Urinary bladder (tissue), 4 donors: ENCODE data around the gene TBX3. TPM values are rescaled to one million over a fixed set of nuclear protein-coding genes. Genes with fewer than 3 reads are reported as not detected.
A peak's percentile ranks its signal among the peaks of the same experiment; 100 is the strongest.
"Not testable (repeated sequence)": the region's sequence is repeated elsewhere in the genome, so short reads cannot be mapped to it uniquely, and the experiment has no call there.

Source experiments
- DNase-seq: peaks from one replicate; pipeline ENCODE4 v3.0.0-alpha.2; 2015; ENCODE audit errors: extremely low spot score
- H3K27ac ChIP-seq: one replicate; pipeline ENCODE4 v1.5.1; 2013; ENCODE audit warnings: low read depth, mild to moderate bottlenecking, moderate library complexity
- H3K36me3 ChIP-seq: one replicate; pipeline ENCODE4 v1.6.1; 2013; ENCODE audit warnings: mild to moderate bottlenecking, moderate library complexity; ENCODE audit not compliant: insufficient read depth
- H3K4me1 ChIP-seq: one replicate; pipeline ENCODE4 v1.6.1; 2013; ENCODE audit warnings: mild to moderate bottlenecking, moderate library complexity; ENCODE audit not compliant: insufficient read depth
- H3K4me3 ChIP-seq: one replicate; pipeline ENCODE4 v1.5.1; 2013; ENCODE audit warnings: low read depth, low read length
- WGBS: extraction: QIAGEN DNeasy Blood & Tissue Kit; methylation state at CpG from one replicate; pipeline ENCODE4 v1.1.7; 2013; 5-methylcytosine and 5-hydroxymethylcytosine counted together
- polyA plus RNA-seq: library from polyadenylated mRNA; stranded (reverse); fragments of 200-250 nt; gene quantifications from one replicate; pipeline ENCODE4 v1.2.3, GENCODE V29; 2013
- total RNA-seq: library from RNA; depleted of rRNA; stranded (reverse); fragments of >200 nt; gene quantifications from one replicate; pipeline ENCODE4 v1.2.3, GENCODE V29; 2014
- donor health status: healthy with polysubstance abuse.
- donor health status: healthy.

The TBX3 gene
- 123 TPM for total RNA-seq
- 53.8 TPM for polyA plus RNA-seq

DNA sequence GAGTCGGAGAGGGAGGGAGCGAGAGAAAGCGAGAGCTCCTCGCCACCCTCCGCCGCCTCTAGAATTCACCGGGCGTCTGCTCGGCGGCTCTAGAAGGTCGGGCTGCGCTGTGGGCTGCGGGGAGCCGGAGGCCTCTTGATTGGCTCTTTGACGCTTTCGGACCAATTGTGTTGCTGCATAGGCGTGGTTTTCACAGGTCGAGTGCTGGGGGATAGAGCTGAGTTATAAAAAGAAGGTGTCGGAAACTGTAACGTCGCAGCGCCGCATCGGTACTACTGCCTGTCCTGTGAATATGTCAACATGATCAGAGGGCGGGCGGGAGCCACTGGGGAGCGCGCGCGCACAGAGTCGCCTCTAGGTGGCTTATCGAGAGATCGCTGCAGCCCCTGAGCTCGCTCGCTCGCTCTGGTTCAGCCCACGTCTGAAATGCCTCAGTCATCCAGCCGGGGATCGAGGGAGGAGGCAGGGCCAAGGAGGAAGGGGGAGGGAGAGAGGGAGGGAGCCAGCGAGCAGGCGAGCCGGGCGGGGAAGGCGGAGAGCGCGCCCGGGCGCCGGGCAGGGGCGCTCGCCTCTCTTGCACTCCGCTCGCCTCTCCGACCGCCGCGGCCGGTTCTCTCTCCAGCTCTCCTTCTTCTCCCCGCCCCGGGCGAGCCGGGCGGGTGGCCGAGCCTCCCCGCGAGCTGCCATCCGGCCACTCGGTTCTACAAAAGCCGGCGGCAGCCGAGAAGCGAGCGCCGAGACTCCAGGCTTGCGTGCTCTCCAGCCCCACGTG, at the start of gene TBX3:
Gene TBX3 (minus strand): TSS at position 78 of the 772 bp plus-strand sequence. CDS start 975 bp downstream, outside the sequence.
- H3K4me1 ChIP-seq, result no peaks in the 10 kb centered on the region
- peak within 1 kb of the TSS; percentile 93 for H3K4me3 ChIP-seq
- DNase-seq, result peak; percentile 96
- H3K27ac ChIP-seq, result peak within 1 kb of the TSS; percentile 95
- H3K36me3 ChIP-seq, result peaks cover 3% of the 10 kb centered on the region
- under 1% methylated on average over 76 of the region's 76 CpGs for WGBS

DNA sequence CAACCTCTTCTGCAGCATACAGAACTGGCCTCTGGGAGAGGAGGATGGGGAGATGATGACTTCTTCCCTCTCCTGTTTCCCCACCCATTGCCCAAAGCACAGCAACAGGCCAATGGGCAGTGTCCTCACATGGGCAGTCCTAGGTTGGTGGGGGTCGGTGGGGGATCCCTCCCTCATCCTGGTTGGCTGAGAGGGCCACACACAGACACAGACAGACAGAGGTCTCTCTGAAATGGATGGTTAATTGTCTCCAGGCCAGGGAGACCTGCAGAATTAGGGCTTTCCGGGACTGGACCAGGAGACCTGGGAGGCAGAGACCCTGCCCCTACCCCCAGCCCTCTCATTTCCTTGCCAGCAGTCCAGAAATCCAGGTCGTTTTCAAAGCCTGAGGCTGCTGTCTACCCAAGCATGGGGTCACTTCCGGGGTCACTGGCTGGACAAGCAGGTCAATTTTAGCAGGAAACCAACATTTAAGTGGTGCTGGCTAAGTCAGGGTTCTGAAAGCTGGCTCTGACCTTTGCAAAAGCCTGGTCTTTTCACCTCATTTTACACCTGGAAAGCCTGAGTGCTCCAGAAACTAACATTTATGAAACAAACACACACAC, 48.6 kb upstream of the TBX3 start:
- Histone ChIP-seq H3K27ac (no peak overlapping the region), H3K4me1 (peaks cover 2% of the 10 kb centered on the region)
- DNase-seq, result no peak

DNA sequence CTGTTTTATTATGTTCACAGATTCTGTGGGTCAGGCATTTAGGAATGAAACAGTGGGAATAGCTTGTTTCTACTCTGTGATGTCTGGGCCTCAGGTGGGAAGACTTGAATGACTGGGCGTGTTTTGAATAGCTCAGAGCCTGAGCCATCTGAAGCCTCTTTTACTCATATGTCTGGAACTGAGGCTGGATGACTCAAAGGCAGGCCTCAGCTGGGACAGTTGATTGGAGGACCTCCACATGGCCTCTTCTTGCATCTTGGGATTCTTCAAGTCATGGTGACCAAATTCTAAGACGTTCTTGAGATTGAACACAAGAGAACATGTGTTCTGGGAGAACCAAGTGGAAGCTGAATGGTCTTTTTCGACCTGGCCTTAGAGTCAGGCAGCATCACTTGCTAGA, 45.8 kb upstream of the TBX3 start:
- WGBS, result 77% methylated on average over 3 of the region's 3 CpGs

More for the DNA sequence above, 48.6 kb upstream of the TBX3 start:
- 66% methylated on average over 4 of the region's 4 CpGs for WGBS
- Histone ChIP-seq H3K4me3 (no peak overlapping the region), H3K36me3 (no peaks in the 10 kb centered on the region)

DNA sequence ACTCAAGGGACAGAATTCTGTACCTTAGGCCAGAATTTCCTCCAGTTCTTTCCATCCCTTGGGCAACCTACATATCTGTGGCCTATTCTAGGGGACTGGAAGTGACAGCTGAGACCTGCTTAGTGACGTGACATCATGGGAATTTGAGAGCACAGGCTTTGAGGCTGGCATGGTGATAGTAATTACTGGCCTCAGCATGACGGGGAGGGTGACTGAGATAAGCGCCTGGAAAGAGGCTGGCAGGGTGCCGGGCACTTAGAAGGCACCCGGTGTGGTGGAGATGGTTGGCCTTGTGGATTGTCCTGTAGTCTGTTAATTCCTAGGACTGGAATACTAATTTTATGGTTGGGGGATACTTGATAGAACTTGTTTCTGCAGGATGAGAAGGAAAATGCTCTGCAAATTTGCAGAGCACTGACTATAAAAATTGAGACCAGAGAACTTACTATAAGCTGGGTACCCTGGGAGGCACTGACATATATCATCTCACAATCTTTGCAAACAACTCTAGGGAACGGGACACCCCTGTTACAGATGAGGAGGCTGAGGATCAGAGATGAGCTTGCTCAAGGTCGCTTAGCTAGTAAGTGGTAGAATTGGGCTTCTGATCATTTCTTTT, 42.2 kb upstream of the TBX3 start:
- Histone ChIP-seq H3K36me3 (no peaks in the 10 kb centered on the region), H3K4me1 (no peaks in the 10 kb centered on the region), H3K4me3 (no peak overlapping the region), H3K27ac (no peak overlapping the region)
- no peak for DNase-seq
- 75% methylated on average over 7 of the region's 7 CpGs for WGBS

More for the DNA sequence above, 45.8 kb upstream of the TBX3 start:
- H3K4me1 ChIP-seq, result no peaks in the 10 kb centered on the region
- DNase-seq, result no peak
- no peak overlapping the region for H3K27ac ChIP-seq
- no peaks in the 10 kb centered on the region for H3K36me3 ChIP-seq
- no peak overlapping the region for H3K4me3 ChIP-seq

DNA sequence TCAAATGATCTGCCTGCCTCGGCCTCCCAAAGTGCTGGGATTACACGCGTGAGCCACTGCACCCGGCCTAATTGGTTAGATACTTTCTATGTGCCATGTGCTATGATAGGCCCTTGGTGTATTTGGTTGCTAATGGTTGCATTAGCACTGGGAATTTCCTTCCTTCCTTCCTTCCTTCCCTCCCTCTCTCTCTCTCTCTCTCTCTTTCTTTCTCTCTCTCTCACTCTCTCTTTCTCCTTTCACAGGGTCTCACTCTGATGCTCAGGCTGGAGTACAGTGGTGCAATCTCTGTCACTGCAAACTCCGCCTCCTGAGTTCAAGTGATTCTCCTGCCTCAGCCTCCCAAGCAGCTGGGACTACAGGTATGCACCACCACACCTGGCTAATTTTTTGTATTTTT, 38.2 kb upstream of the TBX3 start:
- H3K27ac ChIP-seq, H3K4me3 ChIP-seq, H3K36me3 ChIP-seq, DNase-seq, H3K4me1 ChIP-seq: not testable (repeated sequence)
- 92% methylated on average over 5 of the region's 5 CpGs for WGBS

DNA sequence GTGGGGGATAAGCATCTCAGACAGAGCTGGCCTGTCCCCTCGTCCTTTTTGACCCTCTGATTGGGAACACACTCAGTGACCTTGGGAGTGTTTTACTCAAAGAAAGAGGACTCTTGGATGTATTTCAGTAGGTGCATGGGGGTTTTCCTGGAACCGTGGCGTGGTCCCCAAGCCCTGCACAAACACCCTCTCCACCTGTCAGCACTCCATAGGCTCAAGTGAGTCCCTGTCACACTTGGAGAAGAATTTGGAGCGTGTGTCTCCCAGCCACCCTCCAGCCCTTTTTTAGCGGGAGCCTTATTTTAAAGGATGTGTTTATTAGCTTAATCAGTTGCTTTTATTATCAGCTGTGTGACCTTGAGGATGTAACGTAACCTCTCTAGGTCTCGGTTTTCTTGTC, 37.3 kb upstream of the TBX3 start:
- DNase-seq, result no peak
- Histone ChIP-seq H3K4me1 (peaks cover 1% of the 10 kb centered on the region), H3K36me3 (no peaks in the 10 kb centered on the region), H3K4me3 (no peak overlapping the region), H3K27ac (no peak overlapping the region)
- 76% methylated on average over 7 of the region's 7 CpGs for WGBS

DNA sequence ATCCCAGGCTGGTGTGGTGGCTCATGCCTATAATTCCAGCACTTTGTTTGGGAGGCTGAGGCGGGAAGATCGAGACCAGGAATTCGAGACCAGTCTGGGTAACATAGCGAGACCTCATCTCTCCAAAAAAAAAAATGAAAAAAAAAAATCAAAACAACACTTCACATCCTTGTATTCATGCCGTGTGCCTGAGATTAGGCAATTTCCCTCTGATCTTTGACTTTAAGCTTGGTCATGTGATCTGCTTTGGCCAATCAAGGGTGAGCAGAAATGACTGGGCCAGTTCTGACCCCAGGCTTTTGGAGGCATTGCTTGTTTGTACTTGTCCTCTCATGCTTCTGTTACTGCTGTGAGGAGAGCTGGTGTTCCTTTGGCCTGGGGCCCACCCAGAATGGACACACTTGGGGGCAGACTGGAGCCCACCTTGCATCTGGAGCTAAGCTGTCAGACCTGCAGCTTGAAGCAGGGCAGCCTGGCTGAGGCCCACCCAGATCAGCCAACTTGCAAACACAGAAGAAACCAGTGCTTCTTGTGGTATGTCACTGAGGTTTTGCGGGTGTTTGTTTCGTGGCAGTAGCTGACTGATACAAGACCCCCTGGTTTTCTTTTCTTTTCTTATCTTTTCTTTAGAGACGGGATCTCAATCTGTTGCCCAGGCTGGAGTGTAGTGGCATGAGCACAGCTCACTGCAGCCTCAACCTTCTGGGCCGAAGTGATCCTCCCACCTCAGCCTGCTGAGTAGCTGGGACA, 29.7 kb upstream of the TBX3 start:
- H3K36me3 ChIP-seq, result no peaks in the 10 kb centered on the region

DNA sequence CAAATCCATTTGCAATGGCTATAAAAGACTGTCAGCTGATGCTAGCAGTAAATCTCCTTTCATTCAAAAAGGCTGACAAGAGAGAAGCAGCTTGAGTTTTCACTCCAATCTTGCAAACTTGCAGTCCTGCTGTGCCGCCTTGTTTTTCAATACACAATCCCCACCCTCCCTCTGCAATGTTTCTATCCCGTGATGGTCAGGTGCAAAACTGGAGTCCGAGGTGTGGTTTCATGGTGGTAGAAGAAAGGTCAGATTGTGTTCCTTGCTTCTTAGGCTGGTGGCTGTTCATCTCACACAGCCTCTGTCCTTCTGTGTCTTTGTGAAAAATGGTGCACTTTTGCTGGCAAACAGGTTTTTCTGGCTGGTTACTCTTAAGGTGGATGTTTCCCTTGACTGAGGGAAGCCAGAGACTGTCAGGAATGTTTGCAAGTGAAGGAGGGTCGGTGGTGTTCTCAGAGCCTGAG, 27.7 kb upstream of the TBX3 start:
- Histone ChIP-seq H3K27ac (no peak overlapping the region), H3K36me3 (no peaks in the 10 kb centered on the region), H3K4me3 (no peak overlapping the region), H3K4me1 (no peaks in the 10 kb centered on the region)
- WGBS, result 69% methylated on average over 4 of the region's 4 CpGs
- DNase-seq, result no peak

More for the DNA sequence above, 29.7 kb upstream of the TBX3 start:
- Histone ChIP-seq H3K4me1 (peaks cover 1% of the 10 kb centered on the region), H3K4me3 (no peak overlapping the region), H3K27ac (no peak overlapping the region)
- no peak for DNase-seq
- WGBS, result 94% methylated on average over 9 of the region's 9 CpGs

DNA sequence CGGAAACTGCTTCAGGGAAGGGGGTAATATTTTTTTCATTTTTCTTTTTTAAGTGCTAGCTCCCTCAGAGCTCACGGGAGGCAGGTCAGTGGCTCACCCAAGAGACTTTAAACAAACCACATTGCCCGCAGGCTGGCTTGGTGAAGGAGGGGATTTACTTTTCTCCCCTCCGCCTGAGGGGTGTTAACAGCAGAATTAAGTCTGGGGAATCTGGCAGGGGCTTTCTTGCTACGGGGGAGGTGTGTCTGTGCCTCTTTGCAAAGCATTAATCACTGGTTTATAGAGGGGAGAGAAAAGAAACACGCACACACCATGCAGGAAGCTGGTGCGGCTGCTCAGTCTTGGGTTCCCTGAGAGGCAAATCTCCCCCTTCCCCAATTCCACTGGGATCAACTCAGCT, 26.2 kb upstream of the TBX3 start:
- WGBS, result 22% methylated on average over 7 of the region's 7 CpGs
- Histone ChIP-seq H3K4me1 (no peaks in the 10 kb centered on the region), H3K27ac (no peak overlapping the region), H3K4me3 (no peak overlapping the region), H3K36me3 (no peaks in the 10 kb centered on the region)
- DNase-seq, result no peak

DNA sequence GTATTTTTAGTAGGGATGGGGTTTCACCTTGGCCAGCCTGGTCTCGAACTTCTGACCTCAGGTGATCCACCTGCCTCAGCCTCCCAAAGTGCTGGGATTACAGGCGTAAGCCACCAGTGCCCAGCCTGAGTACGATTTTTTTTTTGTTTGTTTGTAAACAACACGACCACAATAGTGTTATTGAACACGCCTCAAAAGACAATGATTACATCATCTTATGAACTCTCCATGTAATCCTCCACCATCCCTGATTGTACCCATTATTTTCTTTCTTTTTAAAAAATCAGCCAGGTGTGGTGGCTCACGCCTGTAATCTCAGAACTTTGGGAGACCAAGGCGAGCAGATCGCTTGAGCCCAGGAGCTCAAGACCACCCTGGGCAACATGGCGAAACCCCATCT, 25.1 kb upstream of the TBX3 start:
- Histone ChIP-seq H3K27ac (no peak overlapping the region), H3K4me3 (no peak overlapping the region), H3K36me3 (no peaks in the 10 kb centered on the region), H3K4me1 (no peaks in the 10 kb centered on the region)
- no peak for DNase-seq
- WGBS, result 93% methylated on average over 9 of the region's 9 CpGs

DNA sequence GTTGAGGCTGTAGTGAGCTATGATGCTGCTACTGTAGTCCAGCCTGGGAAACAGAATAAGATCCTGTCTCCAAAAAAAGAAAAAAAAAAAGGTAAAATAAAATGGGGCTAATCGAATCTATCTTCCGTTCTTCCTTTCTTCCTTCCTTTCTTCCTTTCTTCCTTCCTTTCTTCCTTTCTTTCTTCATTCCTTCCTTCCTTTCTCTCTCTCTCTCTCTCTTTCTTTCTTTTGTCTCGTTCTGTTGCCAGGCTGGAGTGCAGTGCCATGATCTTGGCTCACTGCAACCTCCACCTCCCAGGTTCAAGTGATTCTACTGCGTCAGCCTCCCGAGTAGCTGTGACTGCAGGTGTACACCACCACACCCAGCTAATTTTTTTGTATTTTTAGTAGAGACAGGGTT, 24.6 kb upstream of the TBX3 start:
- H3K36me3 ChIP-seq, DNase-seq, H3K4me1 ChIP-seq, H3K4me3 ChIP-seq, H3K27ac ChIP-seq: not testable (repeated sequence)
- WGBS, result 97% methylated on average over 5 of the region's 5 CpGs

DNA sequence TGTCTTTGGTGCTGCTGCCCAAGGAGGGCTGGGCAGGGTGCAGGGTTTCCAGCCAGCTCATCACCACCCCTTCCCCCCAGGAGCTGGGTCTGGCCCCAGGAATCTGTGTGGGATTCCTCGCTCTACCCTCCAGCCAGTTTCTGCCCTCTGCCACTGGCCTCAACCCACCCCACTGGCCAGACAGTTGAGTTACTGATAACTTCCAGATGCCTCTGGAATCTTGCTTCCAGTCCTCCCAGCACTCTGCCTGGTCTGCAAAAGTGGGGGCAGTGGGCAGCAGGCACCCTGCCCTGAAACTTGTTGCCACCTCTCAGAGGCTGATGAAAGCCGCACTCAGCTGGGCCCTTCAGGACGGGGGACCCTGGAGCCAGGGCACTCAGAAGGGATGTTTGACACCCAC, 20.1 kb upstream of the TBX3 start:
- Histone ChIP-seq H3K4me1 (no peaks in the 10 kb centered on the region), H3K36me3 (no peaks in the 10 kb centered on the region), H3K27ac (no peak overlapping the region), H3K4me3 (no peak overlapping the region)
- DNase-seq, result no peak
- 55% methylated on average over 3 of the region's 3 CpGs for WGBS

DNA sequence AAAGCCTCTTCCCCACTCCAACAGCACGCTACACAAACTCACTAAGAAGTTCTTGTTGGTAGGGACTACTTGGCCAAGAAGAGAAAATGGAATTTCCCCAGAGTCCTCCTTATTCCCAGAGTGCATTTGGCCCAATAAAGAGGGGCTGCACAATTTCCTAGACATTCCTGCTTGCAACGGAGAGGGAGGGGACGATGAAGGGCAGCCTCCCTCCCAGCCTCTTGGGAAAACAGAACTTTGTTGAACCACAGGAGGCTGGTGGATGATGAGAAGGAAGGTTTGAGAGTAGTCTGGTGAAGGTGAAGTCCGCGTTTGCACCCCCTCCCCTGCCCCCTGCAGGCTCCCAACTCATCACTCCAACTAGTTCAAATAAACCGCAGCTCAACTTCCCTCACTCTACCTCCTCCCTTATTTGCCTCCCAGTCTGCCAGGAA, 19.1 kb upstream of the TBX3 start:
- H3K4me3 ChIP-seq, result no peak overlapping the region
- H3K36me3 ChIP-seq, result no peaks in the 10 kb centered on the region
- H3K4me1 ChIP-seq, result no peaks in the 10 kb centered on the region
- DNase-seq, result no peak
- WGBS, result 27% methylated on average over 6 of the region's 6 CpGs
- no peak overlapping the region for H3K27ac ChIP-seq
